ENCODE data around the gene AIFM3. TPM values are rescaled to one million over a fixed set of nuclear protein-coding genes. Genes with fewer than 3 reads are reported as not detected.
"Not testable (repeated sequence)": the region's sequence is repeated elsewhere in the genome, so short reads cannot be mapped to it uniquely, and the experiment has no call there.

Gene AIFM3
- polyA plus RNA-seq, 2 of the 4 experiments (the other 2 are of a cell fraction) = 1.4 to 3.6 TPM

- FAIRE-seq = no peak
- no peak for DNase-seq (ENCODE audit: low read depth in 1 of 2, low spot score in 1 of 2)
- Histone ChIP-seq H3K27ac (no peak overlapping the region), H3K4me1 (no peaks in the 10 kb centered on the region; the same call in 2 of the 3 replicates), H3K4me2 (no peak overlapping the region), H3K4me3 (no peak overlapping the region), H3K9me3 (no peaks in the 10 kb centered on the region)
- WGBS (ENCODE audit: missing lambda C conversion rate) = 96% methylated on average over 4 of the region's 4 CpGs
- POLR2A ChIA-PET = no interaction called here
- ATAC-seq = no peak
- TF ChIP-seq NPAS2 (CRISPR knock-in tag; IDR thresholded peaks at IDR 0.05; ENCODE audit: borderline replicate concordance) (no peak), KDM1A (IDR thresholded peaks at IDR 0.05; ENCODE audit: low read depth) (no peak), TFCP2L1 (CRISPR knock-in tag; IDR thresholded peaks at IDR 0.05) (no peak), FOSB (CRISPR knock-in tag; IDR thresholded peaks at IDR 0.05) (no peak)
- CTCF ChIA-PET = interaction anchor here (0.6 to 1.1 kb wide), 3 partner anchors 11 to 123 kb away, joined by 3 to 5 read pairs (median 4); partner anchors contain the start of gene CRKL
These were observed 38.5 kb upstream of the AIFM3 start for GRCh38 chr22:20928573-20928967.

GRCh38 chr22:20930004-20930403 lies 37.1 kb upstream of the AIFM3 start:
- no peak overlapping the region for H3K4me2 ChIP-seq
- no peaks in the 10 kb centered on the region; the same call in 2 of the 3 replicates for H3K4me1 ChIP-seq
- no peak for FAIRE-seq
- no peak for TF ChIP-seq TFCP2L1 (CRISPR knock-in tag; IDR thresholded peaks at IDR 0.05)
- no peak for TF ChIP-seq POLR2AphosphoS2 (conservative IDR thresholded peaks at IDR 0.05; ENCODE audit: low read length)
- ChIA-PET CTCF (interaction anchor here (1.5 kb wide), 1 partner anchor 13 kb away, joined by 3 read pairs; the partner anchor contains the start of gene CRKL), POLR2A (no interaction called here)
- DNase-seq (ENCODE audit: low read depth in 1 of 2, low spot score in 1 of 2) = no peak
- WGBS (ENCODE audit: missing lambda C conversion rate) = 100% methylated on average over 1 of the region's 1 CpG
- H3K9me3 ChIP-seq = no peaks in the 10 kb centered on the region
- no peak overlapping the region for H3K4me3 ChIP-seq
- no peak overlapping the region for H3K27ac ChIP-seq
- ATAC-seq = no peak

GRCh38 chr22:20930435-20930834 lies 36.6 kb upstream of the AIFM3 start:
- H3K4me3 ChIP-seq; H3K4me2 ChIP-seq; H3K27ac ChIP-seq; DNase-seq (ENCODE audit: low read depth in 1 of 2, low spot score in 1 of 2); POLR2A ChIA-PET; ATAC-seq; FAIRE-seq; H3K4me1 ChIP-seq; H3K9me3 ChIP-seq: not testable (repeated sequence)
- CTCF ChIA-PET = interaction anchor here (1.5 kb wide), 1 partner anchor 13 kb away, joined by 3 read pairs; the partner anchor contains the start of gene CRKL
- 98% methylated on average over 12 of the region's 12 CpGs for WGBS (ENCODE audit: missing lambda C conversion rate)

GRCh38 chr22:20931126-20931654 lies 35.9 kb upstream of the AIFM3 start:
- no peak for FAIRE-seq

More at GRCh38 chr22:20931126-20931654, 35.9 kb upstream of the AIFM3 start:
- H3K4me1 ChIP-seq = no peaks in the 10 kb centered on the region; the same call in 1 of the 3 replicates
- CTCF ChIA-PET = interaction anchor here (1.2 kb wide), 1 partner anchor 46 kb away, joined by 3 read pairs; no protein-coding TSS in a partner anchor
- no peak overlapping the region for H3K27ac ChIP-seq
- DNase-seq (ENCODE audit: low read depth in 1 of 2, low spot score in 1 of 2) (no peak), ATAC-seq (no peak)
- WGBS (ENCODE audit: missing lambda C conversion rate) = 89% methylated on average over 4 of the region's 4 CpGs
- POLR2A ChIA-PET = no interaction called here
- H3K4me3 ChIP-seq = no peak overlapping the region
- no peak overlapping the region for H3K4me2 ChIP-seq
- TF ChIP-seq MAFK (IDR thresholded peaks at IDR 0.05; ENCODE audit: partially characterized antibody) (no peak), NR3C1 (IDR thresholded peaks at IDR 0.05) (no peak), RFX5 (IDR thresholded peaks at IDR 0.05) (no peak), RNF2 (IDR thresholded peaks at IDR 0.05; ENCODE audit: borderline replicate concordance, low read depth) (no peak), RCOR1 (IDR thresholded peaks at IDR 0.05; ENCODE audit: low read depth, low read length) (no peak), EHMT2 (IDR thresholded peaks at IDR 0.05; ENCODE audit: low read depth) (no peak), PHF8 (IDR thresholded peaks at IDR 0.05; ENCODE audit: borderline replicate concordance, low read depth) (no peak), CEBPB (IDR thresholded peaks at IDR 0.05) (no peak), FOXS1 (CRISPR knock-in tag; IDR thresholded peaks at IDR 0.05) (no peak), SMC3 (IDR thresholded peaks at IDR 0.05) (no peak), HOXA7 (CRISPR knock-in tag; IDR thresholded peaks at IDR 0.05) (no peak), HEYL (CRISPR knock-in tag; IDR thresholded peaks at IDR 0.05) (no peak), CHD2 (IDR thresholded peaks at IDR 0.05; ENCODE audit: low read length, partially characterized antibody) (no peak), PBX3 (IDR thresholded peaks at IDR 0.05) (no peak), NPAS2 (CRISPR knock-in tag; IDR thresholded peaks at IDR 0.05; ENCODE audit: borderline replicate concordance) (no peak), ELK1 (IDR thresholded peaks at IDR 0.05; ENCODE audit: low read depth, low read length) (no peak), NFE2L2 (conservative IDR thresholded peaks at IDR 0.05; ENCODE audit: low read length) (no peak), USF2 (IDR thresholded peaks at IDR 0.05) (no peak)
- H3K9me3 ChIP-seq = no peaks in the 10 kb centered on the region

All from A549 (cell line).